GM21528 (cell line): ENCODE data around the gene SPARCL1.
"Not testable (repeated sequence)": the region's sequence is repeated elsewhere in the genome, so short reads cannot be mapped to it uniquely, and the experiment has no call there.

ENCODE experiments used
- ATAC-seq: cut with Tn5 transposase; IDR thresholded peaks from one replicate; pipeline ENCODE4 v1.9.1; 2021; ENCODE audit warnings: mild to moderate bottlenecking, moderate library complexity; ENCODE audit not compliant: unreplicated experiment, low FRiP score

The SPARCL1 gene

DNA sequence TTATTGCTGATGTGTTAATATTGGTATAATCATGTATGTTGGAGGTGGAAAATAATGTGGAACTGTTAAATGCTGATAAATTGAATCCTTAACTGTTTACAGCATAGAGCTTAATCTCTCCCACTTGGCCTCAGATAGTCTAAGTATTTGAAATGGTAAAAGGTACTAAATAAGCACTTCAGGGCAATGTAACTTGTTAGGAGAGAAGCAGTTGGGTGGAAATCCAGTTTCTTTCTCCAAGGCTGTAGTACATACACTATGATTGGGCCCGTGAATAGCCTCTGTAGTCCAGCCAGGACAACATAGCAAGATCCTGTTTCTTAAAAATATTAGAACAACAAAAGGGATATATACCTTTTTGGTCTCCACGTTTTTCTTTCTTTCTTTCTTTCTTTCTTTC, 67.1 kb downstream of the SPARCL1 start:
- no peak for ATAC-seq

GRCh38 chr4:87461281-87461700, 67.9 kb downstream of the SPARCL1 start:
- ATAC-seq: no peak

DNA sequence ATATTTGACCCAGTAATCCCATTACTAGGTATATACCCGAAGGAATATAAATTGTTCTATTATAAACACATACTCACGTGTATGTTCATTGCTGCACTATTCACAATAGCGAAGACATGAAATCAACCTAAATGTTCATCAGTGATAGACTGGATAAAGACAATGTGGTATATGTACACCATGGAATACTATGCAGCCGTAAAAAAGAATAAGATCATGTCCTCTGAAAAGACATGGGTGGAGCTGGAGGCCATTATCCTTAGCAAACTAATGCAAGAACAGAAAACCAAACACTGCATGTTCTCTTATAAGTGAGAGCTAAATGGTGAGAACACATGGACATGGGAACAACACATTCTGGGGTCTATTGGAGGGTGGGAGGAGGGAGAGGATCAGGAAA, 70.3 kb downstream of the SPARCL1 start:
- no peak for ATAC-seq

- no peak for ATAC-seq
Observed at GRCh38 chr4:87451537-87451936, 77.6 kb downstream of the SPARCL1 start.

DNA sequence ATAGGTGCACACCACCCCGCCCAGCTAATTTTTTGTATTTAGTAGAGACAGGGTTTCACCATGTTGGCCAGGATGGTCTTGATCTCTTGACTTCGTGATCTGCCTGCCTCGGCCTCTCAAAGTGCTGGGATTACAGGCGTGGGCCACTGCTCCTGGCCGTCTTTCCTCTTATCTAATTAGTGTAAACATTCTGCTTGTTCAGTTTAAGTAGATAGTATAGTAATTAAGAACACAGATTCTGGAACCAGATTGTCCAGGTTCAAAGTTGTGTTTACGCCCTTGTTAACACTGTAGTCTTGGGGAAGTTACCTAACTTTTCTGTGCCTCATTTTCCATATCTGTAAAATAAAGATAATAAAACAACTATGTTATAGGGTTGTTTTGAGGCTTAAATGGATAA, 82.8 kb downstream of the SPARCL1 start:
- ATAC-seq: not testable (repeated sequence)

DNA sequence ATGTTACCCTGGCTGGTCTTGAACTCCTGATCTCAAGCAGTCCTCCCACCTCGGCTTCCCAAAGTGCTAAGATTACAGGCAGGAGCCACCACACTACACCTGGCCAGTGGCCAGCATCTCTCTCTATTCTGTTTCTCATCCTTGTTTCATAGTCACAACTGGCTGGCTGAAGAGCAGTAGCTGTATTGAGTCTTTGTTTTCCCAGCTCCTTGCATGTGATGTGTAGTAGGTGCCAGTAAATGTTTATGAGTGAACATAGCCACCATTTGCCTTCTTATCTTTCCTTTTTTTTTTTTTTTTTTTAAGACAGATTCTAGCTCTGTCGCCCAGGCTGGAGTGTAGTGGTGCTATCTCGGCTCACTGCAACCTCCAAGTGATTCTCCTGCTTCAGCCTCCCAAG, 83.2 kb downstream of the SPARCL1 start:
- no peak for ATAC-seq

- ATAC-seq: no peak
Observed at GRCh38 chr4:87444741-87445140, 84.4 kb downstream of the SPARCL1 start.

DNA sequence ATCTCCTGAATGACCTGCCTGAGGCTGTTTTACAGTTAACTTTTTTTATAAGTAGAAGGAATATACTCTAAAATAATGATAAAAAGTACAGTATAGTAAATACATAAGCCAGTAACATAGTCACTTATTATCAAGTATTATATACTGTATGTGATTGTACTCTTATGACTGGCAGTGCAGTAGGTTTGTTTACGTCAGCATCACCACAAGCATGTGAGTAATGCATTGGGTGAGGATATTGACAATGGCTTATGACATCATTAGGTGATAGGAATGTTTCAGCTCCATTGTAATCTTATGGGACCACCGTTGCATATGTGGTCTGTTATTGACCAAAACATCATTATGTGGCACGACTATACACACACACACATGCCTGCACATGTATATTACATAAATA, 86.3 kb downstream of the SPARCL1 start:
- no peak for ATAC-seq

DNA sequence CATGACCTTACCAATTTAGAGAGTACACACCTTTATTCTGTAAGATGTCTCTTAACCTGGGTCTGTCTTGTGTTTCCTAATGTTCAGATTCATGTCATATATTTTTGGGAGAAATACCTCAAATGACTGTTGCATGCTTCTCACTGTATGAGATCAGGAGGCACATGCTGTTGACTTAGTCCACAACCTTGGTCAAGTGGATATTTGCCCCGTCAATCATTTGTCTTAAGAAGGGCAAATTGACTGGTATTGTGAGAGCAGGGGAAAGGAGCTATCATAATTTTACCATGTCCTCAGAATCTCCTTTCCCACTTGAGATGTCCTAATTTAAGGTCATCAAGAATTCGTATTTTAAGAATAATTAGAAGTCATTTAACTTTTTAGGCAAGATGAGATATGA, 95.8 kb downstream of the SPARCL1 start:
- no peak for ATAC-seq

DNA sequence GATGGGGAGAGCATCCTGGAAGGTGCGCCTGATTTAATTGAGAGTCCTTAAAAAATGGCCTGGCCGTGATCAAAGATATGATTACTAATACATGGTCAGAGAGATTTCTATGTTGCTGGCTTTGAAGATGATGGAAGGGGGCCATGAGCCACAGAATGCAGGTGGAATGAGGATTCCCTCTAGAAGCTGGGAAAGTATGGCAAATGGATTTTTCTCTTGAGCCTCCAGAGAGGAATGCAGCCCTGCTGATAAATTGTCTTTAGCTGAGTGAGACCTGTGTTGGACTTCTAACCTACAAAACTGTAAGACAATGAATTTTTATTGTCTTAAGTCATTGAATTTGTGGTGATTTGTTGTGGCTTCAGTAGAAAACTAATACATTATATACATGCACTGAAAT, 99.1 kb downstream of the SPARCL1 start:
- no peak for ATAC-seq

DNA sequence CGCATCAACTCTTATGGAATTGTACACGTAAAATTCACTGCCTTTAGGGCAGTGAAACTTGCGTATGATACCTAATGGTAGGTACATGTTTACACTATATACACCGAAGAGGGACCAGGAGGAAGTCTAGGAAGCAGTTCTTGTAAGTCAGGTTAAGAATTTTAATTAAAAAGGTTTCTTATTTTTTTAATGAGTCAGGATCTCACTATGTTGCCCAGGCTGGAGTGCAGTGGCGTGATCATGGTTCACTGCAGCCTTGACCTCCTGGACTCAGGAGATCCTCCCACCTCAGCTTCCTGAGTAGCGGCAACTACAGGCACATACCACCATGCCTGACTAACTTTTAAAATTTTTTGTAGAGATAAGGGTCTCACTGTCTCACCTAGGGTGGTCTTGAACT, 100.2 kb downstream of the SPARCL1 start:
- no peak for ATAC-seq

DNA sequence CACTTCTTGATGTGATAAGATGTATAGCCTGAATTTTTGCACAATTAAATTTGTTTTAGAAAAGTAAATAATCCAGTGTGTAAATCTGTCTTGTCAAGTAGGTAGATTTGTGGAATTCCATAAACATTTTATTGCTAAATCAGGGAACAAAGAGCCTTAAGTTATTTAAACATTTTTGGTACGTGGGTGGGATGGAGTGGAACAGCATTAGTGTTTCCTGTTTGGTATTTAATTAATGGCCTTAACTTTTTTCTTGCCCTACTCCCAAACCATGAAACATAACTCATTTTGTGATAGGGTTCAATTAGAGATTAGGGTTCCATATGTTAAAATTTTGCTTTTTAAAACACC, 101.7 kb downstream of the SPARCL1 start:
- no peak for ATAC-seq

DNA sequence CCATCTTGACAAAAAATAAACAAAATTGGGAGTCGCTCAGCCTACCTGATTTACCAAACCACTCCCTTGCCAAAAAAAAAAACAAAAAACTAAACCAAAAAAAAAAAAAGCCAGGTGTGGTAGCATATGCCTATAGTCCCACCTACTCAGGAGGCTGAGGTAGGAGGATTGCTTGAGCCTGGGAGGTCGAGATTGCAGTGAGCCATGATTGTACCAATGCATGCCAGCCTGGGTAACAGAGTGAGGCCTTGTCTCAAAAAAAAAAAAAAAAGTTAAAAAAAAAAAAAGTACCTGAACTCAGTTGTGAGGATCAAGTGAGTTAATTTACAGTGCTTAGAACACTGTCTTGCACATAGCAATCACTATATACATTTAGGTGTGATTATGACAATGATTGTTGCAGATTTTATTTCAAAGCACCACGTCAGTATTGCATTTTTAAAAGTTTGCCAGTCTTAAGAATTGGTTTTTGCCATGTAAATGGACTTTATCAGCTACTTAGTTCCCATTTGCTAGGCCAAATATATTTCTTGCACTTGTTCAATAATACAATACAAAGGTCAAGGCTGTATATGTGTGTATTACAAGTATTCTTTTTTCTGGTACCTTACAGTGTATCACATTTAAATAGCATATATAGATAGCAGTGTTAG, 102.2 kb downstream of the SPARCL1 start:
- no peak for ATAC-seq

DNA sequence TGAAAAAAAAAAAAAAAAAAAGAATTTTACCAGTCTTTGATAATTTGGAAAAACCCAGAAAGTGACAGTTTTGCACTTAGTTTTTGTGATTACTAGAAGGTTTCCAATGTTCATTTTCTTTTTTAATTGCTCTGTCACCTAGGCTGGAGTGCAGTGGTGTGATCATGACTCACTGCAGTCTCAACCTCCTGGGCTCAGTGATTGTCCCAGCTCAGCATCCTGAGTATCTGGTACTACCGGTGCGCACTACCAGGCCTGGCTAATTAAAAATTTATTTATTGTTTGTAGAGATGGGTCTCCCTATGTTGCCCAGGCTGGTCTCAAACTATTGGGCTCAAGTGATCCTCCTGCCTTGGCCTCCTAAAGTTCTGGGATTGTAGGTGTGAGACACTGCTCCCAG, 103.5 kb downstream of the SPARCL1 start:
- ATAC-seq: no peak

DNA sequence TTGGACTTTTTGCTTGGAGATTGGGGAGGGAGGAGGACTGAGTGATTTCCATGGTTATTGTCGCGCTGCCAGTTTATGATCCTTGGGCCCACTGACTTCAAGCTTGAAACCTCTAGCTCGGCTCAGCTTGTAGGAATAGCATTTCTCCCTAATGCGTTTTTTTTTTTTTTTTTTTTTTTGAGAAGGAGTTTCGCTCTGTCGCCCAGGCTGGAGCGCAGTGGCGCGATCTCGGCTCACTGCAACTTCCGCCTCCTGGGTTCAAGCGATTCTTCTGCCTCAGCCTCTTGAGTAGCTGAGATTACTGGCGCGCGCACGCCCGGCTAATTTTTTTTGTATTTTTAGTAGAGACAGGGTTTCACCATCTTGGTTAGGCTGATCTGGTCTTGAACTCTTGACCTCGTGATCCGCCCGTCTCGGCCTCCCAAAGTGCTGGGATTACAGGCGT, 105.1 kb downstream of the SPARCL1 start:
- ATAC-seq: not testable (repeated sequence)
